Measurements from ENCODE around the gene COLEC12. TPM values are rescaled to one million over a fixed set of nuclear protein-coding genes. Genes with fewer than 3 reads are reported as not detected.
"Not testable (repeated sequence)": the region's sequence is repeated elsewhere in the genome, so short reads cannot be mapped to it uniquely, and the experiment has no call there.

The COLEC12 gene
- total RNA-seq, 2 experiments from 2014 or later, result not detected

DNA sequence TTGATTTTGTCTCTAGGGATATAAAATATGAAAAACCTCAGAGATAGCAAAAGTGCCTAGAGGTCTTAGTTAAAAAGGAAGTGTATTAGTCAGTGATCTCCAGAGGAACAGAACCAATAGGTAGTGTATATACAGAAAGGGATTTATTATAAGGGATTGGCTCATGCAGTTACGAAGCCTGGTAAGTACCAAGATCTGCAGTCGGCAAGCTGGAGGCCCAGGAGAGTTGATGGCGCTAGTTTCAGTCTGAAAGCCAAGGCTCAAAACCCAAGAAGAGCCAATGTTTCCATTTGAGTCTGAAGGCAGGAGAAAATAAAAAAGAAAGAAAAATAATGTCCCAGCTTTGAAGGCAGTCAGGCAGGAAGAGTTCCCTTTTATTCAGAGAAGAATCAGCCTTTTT lies 93.3 kb downstream of the COLEC12 start:
- no peak overlapping the region for H3K27ac ChIP-seq (ENCODE audit: low read depth in 1 of 2, low read length in 2 of 2)
- no peak for DNase-seq
- H3K4me1 ChIP-seq (ENCODE audit: insufficient read depth, low read length), result no peaks in the 10 kb centered on the region
- ChIA-PET POLR2A (no interaction called here), CTCF (no interaction called here)
- Mint-ChIP-seq H3K4me1 (ENCODE audit: low read depth) (no peaks in the 10 kb centered on the region), H3K27me3 (peaks cover 16% of the 10 kb centered on the region), H3K9me3 (peaks cover 4% of the 10 kb centered on the region), H3K4me3 (no peak overlapping the region), H3K27ac (no peak overlapping the region), H3K36me3 (ENCODE audit: low read depth) (no peaks in the 10 kb centered on the region)
- no peak for ATAC-seq (ENCODE audit: poor library complexity)
- TF ChIP-seq, protein P1, sequence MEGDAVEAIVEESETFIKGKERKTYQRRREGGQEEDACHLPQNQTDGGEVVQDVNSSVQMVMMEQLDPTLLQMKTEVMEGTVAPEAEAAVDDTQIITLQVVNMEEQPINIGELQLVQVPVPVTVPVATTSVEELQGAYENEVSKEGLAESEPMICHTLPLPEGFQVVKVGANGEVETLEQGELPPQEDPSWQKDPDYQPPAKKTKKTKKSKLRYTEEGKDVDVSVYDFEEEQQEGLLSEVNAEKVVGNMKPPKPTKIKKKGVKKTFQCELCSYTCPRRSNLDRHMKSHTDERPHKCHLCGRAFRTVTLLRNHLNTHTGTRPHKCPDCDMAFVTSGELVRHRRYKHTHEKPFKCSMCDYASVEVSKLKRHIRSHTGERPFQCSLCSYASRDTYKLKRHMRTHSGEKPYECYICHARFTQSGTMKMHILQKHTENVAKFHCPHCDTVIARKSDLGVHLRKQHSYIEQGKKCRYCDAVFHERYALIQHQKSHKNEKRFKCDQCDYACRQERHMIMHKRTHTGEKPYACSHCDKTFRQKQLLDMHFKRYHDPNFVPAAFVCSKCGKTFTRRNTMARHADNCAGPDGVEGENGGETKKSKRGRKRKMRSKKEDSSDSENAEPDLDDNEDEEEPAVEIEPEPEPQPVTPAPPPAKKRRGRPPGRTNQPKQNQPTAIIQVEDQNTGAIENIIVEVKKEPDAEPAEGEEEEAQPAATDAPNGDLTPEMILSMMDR (IDR thresholded peaks at IDR 0.05), result no peak
- peaks cover 5 to 7% of the 10 kb centered on the region in 2 experiments for H3K27me3 ChIP-seq (ENCODE audit: control insufficient read depth in 1 of 2, insufficient read depth in 2 of 2, low read length in 2 of 2)
- no peaks in the 10 kb centered on the region for H3K36me3 ChIP-seq (ENCODE audit: insufficient read depth, low read length)
- no peak overlapping the region for H3K4me3 ChIP-seq (ENCODE audit: low read length)
- H3K9me3 ChIP-seq (ENCODE audit: control insufficient read depth in 1 of 2, insufficient read depth in 1 of 2, low read length in 2 of 2), result peaks cover 0 to 12% of the 10 kb centered on the region in 2 experiments
- intact Hi-C loops (cut with DNase I, micrococcal nuclease), result no loop called here

DNA sequence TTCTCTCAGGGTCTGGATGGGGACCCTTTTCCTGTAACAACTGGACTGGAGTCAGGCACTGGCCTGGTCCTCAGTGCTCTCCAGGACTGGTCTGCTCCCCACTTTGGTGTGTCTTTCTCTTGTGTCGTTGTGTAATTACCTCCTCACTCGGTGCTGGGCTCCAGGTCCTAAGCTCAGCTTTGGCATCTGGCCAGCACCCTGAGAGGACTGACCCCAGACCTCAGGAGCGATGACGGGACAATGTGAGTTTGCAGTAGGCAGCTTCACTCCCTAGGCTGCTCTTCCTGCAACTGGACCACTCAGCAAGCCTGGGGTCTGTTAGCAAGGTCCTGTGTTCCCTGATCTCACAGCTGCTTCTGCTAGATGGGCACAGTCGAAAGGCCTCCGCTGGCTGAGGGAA lies 93.8 kb downstream of the COLEC12 start:
- ChIA-PET POLR2A (no interaction called here), CTCF (no interaction called here)
- H3K9me3 ChIP-seq (ENCODE audit: control insufficient read depth in 1 of 2, insufficient read depth in 1 of 2, low read length in 2 of 2), result peaks cover 0 to 12% of the 10 kb centered on the region in 2 experiments

DNA sequence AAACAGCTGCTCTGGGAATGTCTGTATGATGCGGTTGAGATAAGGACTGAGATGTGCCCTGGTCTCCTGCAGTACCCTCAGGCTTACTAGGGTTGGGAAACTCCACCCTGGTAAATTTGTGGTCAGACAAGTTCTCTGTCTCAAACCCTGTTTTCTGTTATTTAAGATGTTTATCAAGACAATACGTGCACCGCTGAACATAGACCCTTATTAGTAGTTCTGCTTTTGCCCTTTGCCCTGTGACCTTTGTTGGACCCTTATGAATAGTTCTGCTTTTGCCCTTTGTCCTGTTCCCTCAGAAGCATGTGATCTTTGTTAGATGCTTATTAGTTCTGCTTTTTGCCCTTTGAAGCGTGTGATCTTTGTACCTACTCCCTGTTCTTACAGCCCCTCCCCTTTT lies 95.5 kb downstream of the COLEC12 start:
- POLR2A ChIA-PET; H3K27ac ChIP-seq (ENCODE audit: low read depth in 1 of 2, low read length in 2 of 2); H3K36me3 ChIP-seq (ENCODE audit: insufficient read depth, low read length); H3K4me3 Mint-ChIP-seq; H3K27ac Mint-ChIP-seq; ATAC-seq (ENCODE audit: poor library complexity); DNase-seq; H3K9me3 Mint-ChIP-seq; CTCF ChIA-PET; intact Hi-C loops (cut with DNase I, micrococcal nuclease); H3K4me3 ChIP-seq (ENCODE audit: low read length); H3K4me1 ChIP-seq (ENCODE audit: insufficient read depth, low read length); H3K27me3 ChIP-seq (ENCODE audit: control insufficient read depth in 1 of 2, insufficient read depth in 2 of 2, low read length in 2 of 2); H3K4me1 Mint-ChIP-seq (ENCODE audit: low read depth); H3K36me3 Mint-ChIP-seq (ENCODE audit: low read depth): not testable (repeated sequence)
- H3K9me3 ChIP-seq (ENCODE audit: control insufficient read depth in 1 of 2, insufficient read depth in 1 of 2, low read length in 2 of 2), result peaks cover 0 to 12% of the 10 kb centered on the region in 2 experiments
- H3K27me3 Mint-ChIP-seq, result peaks cover 27% of the 10 kb centered on the region

More for the DNA sequence above, 93.8 kb downstream of the COLEC12 start:
- H3K36me3 Mint-ChIP-seq (ENCODE audit: low read depth), result no peaks in the 10 kb centered on the region
- intact Hi-C loops (cut with DNase I, micrococcal nuclease), result no loop called here
- DNase-seq (no peak), ATAC-seq (ENCODE audit: poor library complexity) (no peak)
- Histone ChIP-seq H3K4me1 (ENCODE audit: insufficient read depth, low read length) (no peaks in the 10 kb centered on the region), H3K27ac (ENCODE audit: low read depth in 1 of 2, low read length in 2 of 2) (no peak overlapping the region), H3K4me3 (ENCODE audit: low read length) (no peak overlapping the region), H3K27me3 (ENCODE audit: control insufficient read depth in 1 of 2, insufficient read depth in 2 of 2, low read length in 2 of 2) (peaks cover 7 to 9% of the 10 kb centered on the region in 2 experiments), H3K36me3 (ENCODE audit: insufficient read depth, low read length) (no peaks in the 10 kb centered on the region)
- H3K27me3 Mint-ChIP-seq, result peaks cover 17% of the 10 kb centered on the region
- TF ChIP-seq, protein P1 (IDR thresholded peaks at IDR 0.05), result no peak
- H3K4me3 Mint-ChIP-seq, result no peak overlapping the region
- peaks cover 4% of the 10 kb centered on the region for H3K9me3 Mint-ChIP-seq
- H3K27ac Mint-ChIP-seq, result no peak overlapping the region
- no peaks in the 10 kb centered on the region for H3K4me1 Mint-ChIP-seq (ENCODE audit: low read depth)

DNA sequence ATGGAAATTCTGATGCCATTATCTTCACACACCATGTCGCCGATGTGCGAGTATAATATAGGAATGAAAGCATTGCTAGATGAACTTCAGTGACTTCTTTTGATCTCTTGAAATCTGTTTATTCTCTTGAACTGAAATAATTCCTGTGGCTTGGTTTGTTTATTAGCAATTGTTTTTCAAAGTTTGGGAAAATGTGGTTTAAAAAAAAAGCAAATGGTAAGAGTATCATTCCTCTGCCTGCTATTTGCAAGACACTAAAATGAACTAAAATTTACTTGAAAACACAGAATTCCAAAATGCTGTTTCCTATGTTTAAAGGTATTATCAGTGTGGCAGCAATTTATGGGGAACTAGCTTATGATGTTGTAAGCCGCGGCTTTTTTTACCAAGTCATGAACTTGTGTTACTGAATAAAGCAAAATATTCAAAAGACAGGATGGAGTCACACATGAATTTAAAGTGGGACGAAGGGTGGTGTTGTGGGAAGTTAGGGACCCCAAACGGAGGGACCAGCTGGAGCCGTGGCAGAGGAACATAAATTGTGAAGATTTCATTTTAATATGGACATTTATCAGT lies 96.4 kb downstream of the COLEC12 start:
- Mint-ChIP-seq H3K4me1 (ENCODE audit: low read depth) (no peaks in the 10 kb centered on the region), H3K36me3 (ENCODE audit: low read depth) (no peaks in the 10 kb centered on the region), H3K9me3 (peaks cover 4% of the 10 kb centered on the region), H3K27ac (no peak overlapping the region), H3K4me3 (no peak overlapping the region), H3K27me3 (peaks cover 24% of the 10 kb centered on the region)
- TF ChIP-seq, protein P1 (IDR thresholded peaks at IDR 0.05), result no peak
- H3K4me1 ChIP-seq (ENCODE audit: insufficient read depth, low read length), result no peaks in the 10 kb centered on the region
- no peaks in the 10 kb centered on the region for H3K36me3 ChIP-seq (ENCODE audit: insufficient read depth, low read length)
- intact Hi-C loops (cut with DNase I, micrococcal nuclease), result no loop called here
- ChIA-PET POLR2A (no interaction called here), CTCF (no interaction called here)
- H3K27me3 ChIP-seq (ENCODE audit: control insufficient read depth in 1 of 2, insufficient read depth in 2 of 2, low read length in 2 of 2), result peaks cover 3 to 4% of the 10 kb centered on the region in 2 experiments
- no peak for ATAC-seq (ENCODE audit: poor library complexity)
- H3K27ac ChIP-seq (ENCODE audit: low read depth in 1 of 2, low read length in 2 of 2), result no peak overlapping the region
- no peak overlapping the region for H3K4me3 ChIP-seq (ENCODE audit: low read length)
- H3K9me3 ChIP-seq (ENCODE audit: control insufficient read depth in 1 of 2, insufficient read depth in 1 of 2, low read length in 2 of 2), result peaks cover 0 to 12% of the 10 kb centered on the region in 2 experiments
- no peak for DNase-seq

Measured in CD4-positive, alpha-beta T cell (primary cell).